HepG2 (cell line): ENCODE results near the gene ODC1. TPM values are rescaled to one million over a fixed set of nuclear protein-coding genes. Genes with fewer than 3 reads are reported as not detected.

Experiments
- NR2F2 ChIP-seq: IDR thresholded peaks from 2 replicates; pipeline ENCODE4 v1.6.1; 2012; ENCODE audit warnings: low read depth, inconsistent platforms, borderline replicate concordance
- SKIL ChIP-seq: sonication (generic); formaldehyde crosslinking; IDR thresholded peaks from 2 replicates; pipeline ENCODE4 v1.8.0; 2022; ENCODE audit warnings: missing genetic modification reagents, mild to moderate bottlenecking, moderate library complexity, borderline replicate concordance
- SPEN ChIP-seq: sonication (generic); formaldehyde crosslinking; IDR thresholded peaks from 2 replicates; pipeline ENCODE4 v1.5.1; 2020; ENCODE audit warnings: low read depth, mild to moderate bottlenecking, missing genetic modification reagents
- ZHX2 ChIP-seq, 2 experiments: sonication (generic) in 1 of 2; formaldehyde crosslinking in 1 of 2; IDR thresholded peaks; 2 replicates each; pipeline versions ENCODE4 v1.6.1 to v1.9.0; 2014 to 2022; ENCODE audit warnings: antibody characterized with exemption in 1 of 2, borderline replicate concordance in 1 of 2, inconsistent platforms in 1 of 2, low read depth in 1 of 2, missing genetic modification reagents in 1 of 2
- ZNF274 ChIP-seq: sonication (generic); formaldehyde crosslinking; IDR thresholded peaks from 2 replicates; pipeline ENCODE4 v1.5.1; 2020; ENCODE audit warnings: mild to moderate bottlenecking, missing genetic modification reagents
- ZNF317 ChIP-seq: sonication (generic); formaldehyde crosslinking; IDR thresholded peaks from 2 replicates; pipeline ENCODE4 v1.5.0; 2020; ENCODE audit warnings: mild to moderate bottlenecking, missing genetic modification reagents
- ZNF331 ChIP-seq: sonication (generic); formaldehyde crosslinking; IDR thresholded peaks from 2 replicates; pipeline ENCODE4 v1.4.0; 2020; ENCODE audit warnings: missing genetic modification reagents
- ZNF609 ChIP-seq: sonication (generic); formaldehyde crosslinking; IDR thresholded peaks from 2 replicates; pipeline ENCODE4 v1.4.0; 2020; ENCODE audit warnings: mild to moderate bottlenecking, missing genetic modification reagents, borderline replicate concordance
- ZNF879 ChIP-seq: sonication (generic); formaldehyde crosslinking; IDR thresholded peaks from 2 replicates; pipeline ENCODE4 v1.8.1; 2023; ENCODE audit warnings: missing genetic modification reagents
- polyA plus RNA-seq, 8 experiments: library from polyadenylated mRNA; depleted of rRNA in 3 of 8; stranded (reverse) in 7 of 8; unstranded in 1 of 8; fragments of >200 nt; fragmentation: Illumina TruSeq in 4 of 8; extraction: Trizol in 4 of 8; gene quantifications; 2 replicates each; pipeline versions ENCODE4 v1.2.1 to v1.2.3, GENCODE V29; 2011 to 2016; ENCODE audit warnings: low read depth in 4 of 8, missing spikeins in 1 of 8, mixed read lengths in 1 of 8; ENCODE audit not compliant: insufficient read depth in 1 of 8
- total RNA-seq, 5 experiments: library from RNA; depleted of rRNA; stranded (reverse); fragments of >200 nt; fragmentation: Illumina TruSeq; extraction: Trizol; gene quantifications; 2 replicates each; pipeline ENCODE4 v1.2.3, GENCODE V29; 2016; ENCODE audit warnings: low read depth in 1 of 5

ODC1 gene
- total and polyA plus RNA-seq, 2 of the 13 experiments (the other 11 are each of a cell fraction or from before 2014, with no cell fraction given): 142 to 371 TPM

- TF ChIP-seq ZHX2 (IDR thresholded peaks at IDR 0.05; ENCODE audit: low read depth): peak; percentile 38; the same call in 1 of the 2 replicates
- TF ChIP-seq ZHX2 (CRISPR knock-in tag; IDR thresholded peaks at IDR 0.05; ENCODE audit: borderline replicate concordance): peak; percentile 98
- peak; percentile 100 for TF ChIP-seq ZNF274 (CRISPR knock-in tag)
- peak; percentile 93 for TF ChIP-seq ZNF331 (CRISPR knock-in tag)
- TF ChIP-seq ZNF609 (CRISPR knock-in tag): peak; percentile 91
- peak; percentile 86 for TF ChIP-seq SKIL (CRISPR knock-in tag)
- TF ChIP-seq ZNF317 (CRISPR knock-in tag): peak; percentile 89
- TF ChIP-seq SPEN: peak; percentile 97
- no peak for TF ChIP-seq NR2F2
- TF ChIP-seq ZNF879: peak; percentile 99
Measured at GRCh38 chr2:10448576-10449485, 704 bp upstream of the ODC1 start (continued).
